Prostate gland (tissue), 2 donors: ENCODE measurements around the gene PRND. TPM values are rescaled to one million over a fixed set of nuclear protein-coding genes. Genes with fewer than 3 reads are reported as not detected.
"Not testable (repeated sequence)": the region's sequence is repeated elsewhere in the genome, so short reads cannot be mapped to it uniquely, and the experiment has no call there.

Experiments
- DNase-seq: peaks from one replicate; pipeline ENCODE4 v3.0.0-alpha.2; 2019; ENCODE audit warnings: low spot score
- H3K27ac ChIP-seq, 2 donors: fragments of 200-600 bp; sonication (generic); 2 replicates each; pipeline ENCODE4 v1.5.1; 2017 to 2019
- H3K27me3 ChIP-seq: fragments of 200-600 bp; sonication (generic); replicated peaks from 2 replicates; pipeline ENCODE4 v1.5.1; 2019; ENCODE audit not compliant: insufficient read depth
- H3K36me3 ChIP-seq, 2 donors: fragments of 200-600 bp; sonication (generic); 1 replicate in 1 of 2; 2 replicates in 1 of 2; pipeline versions ENCODE4 v1.5.1 to v1.8.1; 2017 to 2019
- H3K4me1 ChIP-seq: fragments of 200-600 bp; sonication (generic); replicated peaks from 2 replicates; pipeline ENCODE4 v1.5.1; 2019
- H3K4me3 ChIP-seq, 2 donors: fragments of 200-600 bp; sonication (generic); 2 replicates each; pipeline ENCODE4 v1.5.1; 2017 to 2019
- H3K9me3 ChIP-seq: fragments of 200-600 bp; sonication (generic); 2 replicates; pipeline ENCODE4 v1.5.1; 2017
- CTCF ChIP-seq, 4 experiments: fragments of 200-600 bp in 2 of 4; fragments of 450-650 bp in 2 of 4; sonication (generic) in 2 of 4; IDR thresholded peaks; 1 replicate in 3 of 4; 2 replicates in 1 of 4; pipeline ENCODE4 v1.5.1; 2016 to 2019; ENCODE audit warnings: antibody characterized with exemption in 4 of 4, mild to moderate bottlenecking in 2 of 4, moderate library complexity in 2 of 4
- POLR2A ChIP-seq: fragments of 450-650 bp; IDR thresholded peaks from one replicate; pipeline ENCODE4 v1.6.1; 2016; ENCODE audit warnings: antibody characterized with exemption, mild to moderate bottlenecking
- POLR2AphosphoS5 ChIP-seq: sonication (generic); formaldehyde crosslinking; IDR thresholded peaks from one replicate; pipeline ENCODE4 v1.6.1; 2017; ENCODE audit warnings: antibody characterized with exemption
- WGBS: methylation state at CpG from one replicate; pipeline ENCODE4 v1.1.5; 2018; 5-methylcytosine and 5-hydroxymethylcytosine counted together
- intact Hi-C: fragments of 100-400 bp; cut with DNase I; formaldehyde crosslinking; loops from one replicate; pipeline ENCODE4 v1.14.2; 2022
- total RNA-seq, 2 donors: library from RNA; depleted of rRNA; stranded (reverse); fragments of >200 nt; gene quantifications; one replicate each; pipeline ENCODE4 v1.1.0, GENCODE V29; 2016

The PRND gene
- total RNA-seq, 2 donors from 2014 or later = 589 TPM; not detected in 1

- Histone ChIP-seq H3K4me3 (no peak overlapping the region), H3K9me3 (no peaks in the 10 kb centered on the region), H3K36me3 (no peaks in the 10 kb centered on the region), H3K4me1 (no peaks in the 10 kb centered on the region), H3K27me3 (no peaks in the 10 kb centered on the region), H3K27ac (no peak overlapping the region)
- intact Hi-C loops = loop anchor here (5.0 kb wide), 1 partner anchor 616 kb away; no protein-coding TSS in a partner anchor
- WGBS = 72% methylated on average over 4 of the region's 4 CpGs
- TF ChIP-seq CTCF (IDR thresholded peaks at IDR 0.05) (no peak), POLR2A (no peak), POLR2AphosphoS5 (no peak)
- DNase-seq = no peak
These were observed 1.3 kb downstream of the PRND start for GRCh38 chr20:4722993-4723392.

DNA sequence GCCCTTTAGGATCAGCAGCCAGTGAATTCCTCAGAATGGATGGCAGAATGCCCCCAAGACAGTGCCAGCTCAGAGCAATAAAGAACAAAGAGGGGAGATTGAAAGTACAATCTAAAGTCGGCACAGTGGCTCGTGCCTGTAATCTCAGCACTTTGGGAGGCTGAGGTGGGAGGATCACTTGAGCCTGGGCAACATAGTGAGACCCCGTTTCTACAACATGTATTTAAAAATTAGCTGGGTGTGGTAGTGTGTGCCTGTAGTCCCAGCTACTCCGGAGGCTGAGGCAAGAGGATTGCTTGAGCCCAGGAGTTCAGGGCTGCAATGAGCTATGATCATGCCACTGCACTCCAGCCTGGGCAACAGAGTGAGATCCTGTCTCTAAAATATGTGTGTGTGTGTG lies 1.8 kb downstream of the PRND start:
- H3K27me3 ChIP-seq, H3K4me3 ChIP-seq, H3K4me1 ChIP-seq, H3K36me3 ChIP-seq, DNase-seq, H3K9me3 ChIP-seq, H3K27ac ChIP-seq: not testable (repeated sequence)
- 52% methylated on average over 4 of the region's 4 CpGs for WGBS
- intact Hi-C loops = loop anchor here (5.0 kb wide), 1 partner anchor 616 kb away; no protein-coding TSS in a partner anchor

DNA sequence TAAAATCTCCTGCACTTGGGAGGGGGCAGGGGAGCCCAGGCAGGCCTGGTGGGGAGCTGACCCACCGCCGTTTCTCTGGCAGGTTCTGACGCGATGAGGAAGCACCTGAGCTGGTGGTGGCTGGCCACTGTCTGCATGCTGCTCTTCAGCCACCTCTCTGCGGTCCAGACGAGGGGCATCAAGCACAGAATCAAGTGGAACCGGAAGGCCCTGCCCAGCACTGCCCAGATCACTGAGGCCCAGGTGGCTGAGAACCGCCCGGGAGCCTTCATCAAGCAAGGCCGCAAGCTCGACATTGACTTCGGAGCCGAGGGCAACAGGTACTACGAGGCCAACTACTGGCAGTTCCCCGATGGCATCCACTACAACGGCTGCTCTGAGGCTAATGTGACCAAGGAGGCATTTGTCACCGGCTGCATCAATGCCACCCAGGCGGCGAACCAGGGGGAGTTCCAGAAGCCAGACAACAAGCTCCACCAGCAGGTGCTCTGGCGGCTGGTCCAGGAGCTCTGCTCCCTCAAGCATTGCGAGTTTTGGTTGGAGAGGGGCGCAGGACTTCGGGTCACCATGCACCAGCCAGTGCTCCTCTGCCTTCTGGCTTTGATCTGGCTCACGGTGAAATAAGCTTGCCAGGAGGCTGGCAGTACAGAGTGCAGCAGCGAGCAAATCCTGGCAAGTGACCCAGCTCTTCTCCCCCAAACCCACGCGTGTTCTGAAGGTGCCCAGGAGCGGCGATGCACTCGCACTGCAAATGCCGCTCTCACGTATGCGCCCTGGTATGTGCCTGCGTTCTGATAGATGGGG lies 3.0 kb downstream of the PRND start:
- WGBS = 85% methylated on average over 34 of the region's 34 CpGs

GRCh38 chr20:4725263-4725550 lies 3.5 kb downstream of the PRND start:
- DNase-seq = no peak
- Histone ChIP-seq H3K27ac (no peak overlapping the region), H3K4me3 (no peak overlapping the region), H3K27me3 (no peaks in the 10 kb centered on the region), H3K9me3 (no peaks in the 10 kb centered on the region), H3K4me1 (no peaks in the 10 kb centered on the region), H3K36me3 (no peaks in the 10 kb centered on the region)
- WGBS = 97% methylated on average over 4 of the region's 4 CpGs
- TF ChIP-seq POLR2A (no peak), CTCF (IDR thresholded peaks at IDR 0.05) (no peak), POLR2AphosphoS5 (no peak)
- intact Hi-C loops = no loop called here

More for the DNA sequence above, 3.0 kb downstream of the PRND start:
- H3K36me3 ChIP-seq = no peaks in the 10 kb centered on the region
- no peak overlapping the region for H3K27ac ChIP-seq
- H3K4me1 ChIP-seq = no peaks in the 10 kb centered on the region
- no peak for TF ChIP-seq POLR2AphosphoS5
- no peak for TF ChIP-seq POLR2A
- TF ChIP-seq CTCF (IDR thresholded peaks at IDR 0.05) = no peak
- H3K4me3 ChIP-seq = no peak overlapping the region
- no peak for DNase-seq
- intact Hi-C loops = loop anchor here (5.0 kb wide), 1 partner anchor 617 kb away; no protein-coding TSS in a partner anchor
- no peaks in the 10 kb centered on the region for H3K9me3 ChIP-seq
- H3K27me3 ChIP-seq = no peaks in the 10 kb centered on the region

GRCh38 chr20:4726710-4727397 lies 5.1 kb downstream of the PRND start:
- Histone ChIP-seq H3K27ac (no peak overlapping the region), H3K4me1 (no peaks in the 10 kb centered on the region), H3K36me3 (no peaks in the 10 kb centered on the region), H3K27me3 (no peaks in the 10 kb centered on the region), H3K9me3 (no peaks in the 10 kb centered on the region), H3K4me3 (no peak overlapping the region)
- WGBS = 49% methylated on average over 16 of the region's 16 CpGs
- intact Hi-C loops = no loop called here
- no peak for DNase-seq
- TF ChIP-seq POLR2A = no peak
- no peak for TF ChIP-seq POLR2AphosphoS5
- no peak for TF ChIP-seq CTCF (IDR thresholded peaks at IDR 0.05)
